GM18951 (cell line): ENCODE results near the gene SLC30A7.
"Not testable (repeated sequence)": the region's sequence is repeated elsewhere in the genome, so short reads cannot be mapped to it uniquely, and the experiment has no call there.

ENCODE experiments used
- POLR2A ChIP-seq: IDR thresholded peaks from 4 replicates; pipeline ENCODE4 v1.6.1; 2011; ENCODE audit warnings: mild to moderate bottlenecking; ENCODE audit not compliant: insufficient read length, insufficient read depth; ENCODE audit errors: extremely low read depth
- in situ Hi-C: fragments of 300-500 bp; cut with MboI; formaldehyde crosslinking; loops from one replicate; pipeline ENCODE4 v1.12.0; 2022; ENCODE audit warnings: low sequenced_read_pairs, mixed read lengths, inconsistent platforms; ENCODE audit not compliant: unreplicated experiment

Gene SLC30A7

DNA sequence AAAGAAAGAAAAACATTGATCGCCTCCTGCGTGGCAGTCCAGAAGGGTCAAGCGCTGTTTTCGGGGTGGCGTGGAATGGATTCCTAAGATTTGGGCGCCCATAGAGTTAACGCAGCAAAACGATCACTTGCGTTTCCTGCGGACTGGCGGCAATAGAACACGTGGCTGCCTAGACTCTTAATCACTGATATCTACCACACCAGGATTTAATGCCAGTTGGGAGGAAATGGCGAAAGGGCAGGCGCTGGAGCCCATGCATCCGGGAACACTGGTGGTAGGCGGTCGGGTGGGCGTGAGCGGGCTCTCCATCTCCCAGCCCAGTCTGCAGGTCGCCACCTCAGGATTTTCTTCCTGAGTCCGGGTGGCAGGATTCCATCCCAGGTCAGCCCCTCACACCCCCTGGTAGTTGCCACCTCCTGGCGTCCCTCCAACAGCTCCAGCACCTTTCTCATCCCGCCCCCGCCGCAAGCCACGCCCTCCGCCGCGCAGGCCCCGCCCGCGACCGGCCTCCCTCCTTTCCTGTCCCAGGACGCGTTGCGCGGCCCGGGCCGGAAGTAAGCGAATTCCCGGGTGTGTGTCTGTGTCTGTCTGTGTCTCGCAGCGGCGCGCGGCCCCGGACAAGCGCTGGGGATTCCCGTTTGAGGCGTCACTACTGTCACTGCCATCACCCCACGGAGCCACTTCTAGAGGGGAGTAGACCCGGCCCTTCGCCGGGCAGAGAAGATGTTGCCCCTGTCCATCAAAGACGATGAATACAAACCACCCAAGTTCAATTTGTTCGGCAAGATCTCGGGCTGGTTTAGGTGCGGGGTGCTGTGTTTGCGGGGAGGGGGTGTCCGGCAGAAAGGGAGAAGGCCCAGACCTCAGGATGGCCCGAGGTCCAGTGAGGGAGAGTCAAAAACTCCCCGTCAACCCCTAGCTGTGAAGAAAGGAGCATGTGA is at the start of gene SLC30A7:
SLC30A7 (plus strand) TSS at position 551 of the 941 bp plus-strand sequence; CDS start at position 724, 173 bp downstream.
- in situ Hi-C loops, result no loop called here
- peak; percentile 82 for TF ChIP-seq POLR2A

DNA sequence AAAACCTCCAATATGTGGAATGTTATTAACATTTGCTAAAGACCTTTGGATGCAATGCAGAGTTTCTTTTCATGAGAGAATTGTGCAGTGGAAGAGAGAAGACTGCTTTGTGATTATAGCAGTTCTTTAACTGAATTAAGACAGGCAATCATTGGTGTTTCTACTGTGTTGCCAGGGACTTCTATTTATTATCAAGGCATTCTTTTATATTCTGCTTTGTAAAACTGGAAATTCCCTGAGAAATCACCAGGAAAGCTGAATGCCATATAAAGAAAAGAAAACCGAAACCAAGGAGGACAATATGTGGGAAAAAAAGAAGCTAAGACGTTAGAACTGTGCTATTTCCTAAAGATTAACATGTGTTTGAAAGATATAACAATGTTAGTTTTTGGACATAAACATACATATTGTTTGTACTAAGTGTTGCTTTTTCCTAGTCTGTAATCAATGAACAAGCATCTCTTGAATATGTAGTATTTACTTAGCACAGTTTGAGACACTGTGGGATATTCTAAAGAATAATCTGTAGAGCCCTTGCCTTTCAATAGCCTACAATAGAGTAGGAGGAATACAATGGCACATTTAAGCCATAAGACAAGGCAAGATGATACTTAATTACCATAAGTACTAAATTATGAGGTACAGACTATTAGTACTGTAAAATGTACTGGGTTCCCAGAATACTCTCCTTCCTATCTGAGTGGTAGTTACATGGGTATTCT is 48.4 kb upstream of the SLC30A7 start:
- in situ Hi-C loops, result no loop called here
- no peak for TF ChIP-seq POLR2A

GRCh38 chr1:100851726-100852125 is 44.2 kb upstream of the SLC30A7 start:
- no peak for TF ChIP-seq POLR2A
- in situ Hi-C loops, result no loop called here

DNA sequence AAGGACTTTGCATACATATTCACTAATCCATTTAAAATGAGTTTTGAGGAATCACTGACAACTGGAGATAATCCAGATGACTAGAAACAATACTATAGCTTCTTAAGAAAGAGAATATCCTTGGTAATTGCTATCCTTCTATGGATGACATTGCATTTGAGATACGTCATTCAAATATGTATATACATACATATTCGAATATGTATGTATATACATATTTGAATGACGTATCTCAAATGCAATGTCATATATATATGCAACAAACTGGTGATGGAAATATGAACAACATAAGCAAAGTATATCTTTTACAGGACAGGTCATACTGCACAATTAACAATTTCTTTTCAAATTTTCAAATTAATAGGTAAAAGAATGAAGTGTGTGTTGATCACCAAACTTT is 42.9 kb upstream of the SLC30A7 start:
- TF ChIP-seq POLR2A, result no peak
- in situ Hi-C loops, result no loop called here

DNA sequence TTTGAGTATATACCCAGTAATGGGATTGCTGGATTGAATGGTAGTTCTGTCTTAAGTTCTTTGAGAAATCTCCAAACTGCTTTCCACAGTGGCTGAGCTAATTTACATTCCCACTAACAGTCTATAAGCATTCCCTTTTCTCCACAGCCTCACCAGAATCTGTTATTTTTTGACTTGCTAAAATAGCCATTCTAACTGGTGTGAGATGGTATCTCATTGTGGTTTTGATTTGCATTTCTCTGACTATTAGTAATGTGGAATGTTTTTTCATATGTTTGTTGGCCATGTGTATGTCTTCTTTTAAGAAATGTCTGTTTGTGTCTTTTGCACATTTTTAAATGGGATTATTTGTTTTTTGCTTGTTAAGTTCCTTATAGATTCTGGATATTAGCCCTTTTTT is 40.8 kb upstream of the SLC30A7 start:
- in situ Hi-C loops, result not testable (repeated sequence)

GRCh38 chr1:100860397-100860991 is 35.4 kb upstream of the SLC30A7 start:
- in situ Hi-C loops, result loop anchor here (10.0 kb wide), 1 partner anchor 1056 kb away; no protein-coding TSS in a partner anchor
- no peak for TF ChIP-seq POLR2A

GRCh38 chr1:100861379-100861778 is 34.5 kb upstream of the SLC30A7 start:
- in situ Hi-C loops, result loop anchor here (10.0 kb wide), 1 partner anchor 1057 kb away; no protein-coding TSS in a partner anchor
- TF ChIP-seq POLR2A, result no peak

- no peak for TF ChIP-seq POLR2A
- in situ Hi-C loops, result loop anchor here (10.0 kb wide), 1 partner anchor 1058 kb away; no protein-coding TSS in a partner anchor
Observed at GRCh38 chr1:100862591-100862990, 33.3 kb upstream of the SLC30A7 start.

DNA sequence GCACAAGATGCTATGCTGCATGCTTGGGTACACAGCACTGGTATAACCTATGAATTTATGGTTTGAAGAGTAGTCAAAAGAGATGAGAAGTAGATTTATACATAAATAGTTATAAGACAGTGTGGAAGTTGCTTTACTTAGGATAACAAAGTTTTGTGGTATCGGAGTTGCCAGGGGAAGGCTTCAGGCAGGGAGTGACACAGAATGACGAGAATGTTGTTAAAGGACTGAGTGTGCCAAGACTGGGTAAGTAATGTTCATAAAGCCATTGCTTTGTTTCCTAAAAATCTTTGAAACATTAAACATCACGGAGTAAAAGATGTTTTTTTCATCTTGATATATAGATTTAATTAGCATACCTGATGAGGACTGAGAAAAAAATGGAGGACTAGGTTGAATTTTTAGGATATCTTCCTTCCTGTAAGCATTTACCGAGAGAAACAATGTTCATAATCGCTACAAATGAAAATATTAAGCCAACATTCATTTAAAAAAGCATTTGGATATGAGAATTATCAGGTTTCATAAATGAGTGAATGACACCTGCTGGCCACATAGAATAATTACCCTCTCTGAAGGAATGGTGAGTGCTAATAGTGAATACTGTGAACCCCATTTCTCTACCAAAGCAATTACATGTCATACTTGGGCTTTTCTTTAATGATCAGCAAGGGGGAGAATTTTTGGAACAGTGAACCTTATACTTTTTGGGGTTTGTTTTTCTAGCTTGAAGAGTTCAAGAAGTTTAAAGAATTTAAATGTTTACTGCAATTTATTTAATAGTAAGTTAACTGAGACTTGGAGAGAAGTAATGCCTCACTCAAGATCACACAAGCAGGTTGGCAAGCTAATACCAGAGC is 29.6 kb upstream of the SLC30A7 start:
- no peak for TF ChIP-seq POLR2A
- in situ Hi-C loops, result loop anchor here (5.0 to 10.0 kb wide), 2 partner anchors 404 to 1061 kb away; no protein-coding TSS in a partner anchor

DNA sequence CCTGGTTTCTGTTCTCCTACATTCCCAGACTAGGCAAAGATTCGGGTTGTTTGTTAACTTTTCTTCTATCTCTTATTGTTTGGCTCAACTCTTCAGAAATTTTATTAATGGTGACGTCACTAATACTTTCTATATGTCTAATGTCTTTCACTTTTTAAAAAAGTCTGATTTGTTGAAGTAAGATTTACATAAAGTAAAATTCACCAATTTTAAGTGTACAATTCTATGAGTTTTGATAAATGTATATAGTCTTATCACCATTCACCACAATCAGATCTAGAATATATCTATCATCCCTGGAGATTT is 29.0 kb upstream of the SLC30A7 start:
- in situ Hi-C loops, result loop anchor here (5.0 to 10.0 kb wide), 2 partner anchors 405 to 1062 kb away; no protein-coding TSS in a partner anchor
- TF ChIP-seq POLR2A, result no peak

DNA sequence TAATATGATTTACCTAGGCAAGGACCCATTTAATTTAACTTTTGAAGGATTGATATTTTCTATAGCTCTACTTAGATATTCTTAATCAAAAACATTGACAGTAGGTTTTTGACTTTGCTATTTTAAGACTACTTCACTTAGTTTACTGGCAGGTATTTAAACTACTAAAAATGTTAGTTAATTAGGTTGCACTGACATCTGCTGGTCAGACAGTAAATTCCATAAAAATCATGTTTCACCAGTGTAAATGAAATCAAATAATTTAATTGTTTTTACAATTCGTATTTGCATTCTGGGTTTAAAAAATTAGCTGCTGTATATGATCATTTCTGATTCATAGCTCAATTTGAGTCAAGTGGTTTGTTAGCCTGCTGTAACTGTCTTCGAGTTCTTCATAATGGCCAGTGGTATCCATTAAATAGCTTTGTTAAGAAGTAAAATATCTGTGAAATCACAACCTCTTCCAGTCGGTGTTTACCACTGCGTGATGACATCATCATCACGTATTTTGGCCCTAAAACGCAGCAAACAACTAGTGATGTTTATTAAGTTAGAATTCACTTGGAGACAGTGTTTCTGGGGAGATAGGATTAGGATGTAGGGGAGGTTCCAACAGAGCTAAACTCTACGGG is 27.4 kb upstream of the SLC30A7 start:
- no peak for TF ChIP-seq POLR2A
- in situ Hi-C loops, result loop anchor here (5.0 to 10.0 kb wide), 2 partner anchors 406 to 1064 kb away; no protein-coding TSS in a partner anchor

DNA sequence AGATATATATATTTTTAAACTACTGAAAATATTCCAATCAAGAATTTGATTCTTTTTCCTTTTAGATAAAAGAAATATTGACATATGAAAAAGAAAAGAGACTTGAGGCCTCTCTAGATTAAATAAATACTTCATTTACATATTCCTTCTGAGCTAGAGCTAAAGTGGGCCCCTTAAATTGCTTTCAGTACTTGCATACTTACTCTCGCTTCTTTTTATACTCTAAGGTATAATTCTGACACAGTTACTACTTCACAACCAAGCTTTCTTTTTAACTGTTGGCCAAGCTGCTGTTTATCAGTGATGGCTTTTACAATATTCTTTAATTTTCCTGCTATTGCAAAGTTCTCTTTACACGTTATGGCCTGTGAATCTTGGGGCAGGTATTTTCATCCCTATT is 25.9 kb upstream of the SLC30A7 start:
- no peak for TF ChIP-seq POLR2A
- in situ Hi-C loops, result loop anchor here (5.0 to 10.0 kb wide), 2 partner anchors 408 to 1065 kb away; no protein-coding TSS in a partner anchor
